ENCODE data around the gene PSTPIP1. TPM values are rescaled to one million over a fixed set of nuclear protein-coding genes. Genes with fewer than 3 reads are reported as not detected.

PSTPIP1 gene
- total and polyA plus RNA-seq, 2 of the 13 experiments (the other 11 are each of a cell fraction or from before 2014, with no cell fraction given), result 4.4 to 8.7 TPM

- TF ChIP-seq NR2C2 (CRISPR knock-in tag; IDR thresholded peaks at IDR 0.05; ENCODE audit: borderline replicate concordance) (no peak), MXD4 (CRISPR knock-in tag; IDR thresholded peaks at IDR 0.05) (peak; percentile 34; the same call in 1 of the 2 replicates), SIN3A (IDR thresholded peaks at IDR 0.05; ENCODE audit: borderline replicate concordance, low read depth, low read length) (0 out of 2 replicates have a peak, but pooled peaks have one; percentile 28), HOXA3 (CRISPR knock-in tag; IDR thresholded peaks at IDR 0.05) (peak; percentile 57; the same call in 1 of the 2 replicates), SMAD9 (CRISPR knock-in tag; IDR thresholded peaks at IDR 0.05) (no peak), NCOA2 (CRISPR knock-in tag; IDR thresholded peaks at IDR 0.05) (peak; percentile 13; the same call in 1 of the 2 replicates), BRCA1 (CRISPR knock-in tag; IDR thresholded peaks at IDR 0.05) (no peak), ZNF556 (CRISPR knock-in tag; IDR thresholded peaks at IDR 0.05; ENCODE audit: borderline replicate concordance) (peak; percentile 53; the same call in 1 of the 2 replicates), JARID2 (CRISPR knock-in tag; IDR thresholded peaks at IDR 0.05; ENCODE audit: insufficient replicate concordance) (no peak), KDM2A (CRISPR knock-in tag; IDR thresholded peaks at IDR 0.05; ENCODE audit: borderline replicate concordance, low read depth) (peak; percentile 31; the same call in 1 of the 2 replicates), ZNF205 (CRISPR knock-in tag; IDR thresholded peaks at IDR 0.05) (no peak), MEF2D (CRISPR knock-in tag; IDR thresholded peaks at IDR 0.05) (no peak), SP2 (CRISPR knock-in tag; IDR thresholded peaks at IDR 0.05) (peak; percentile 75), PHF8 (CRISPR knock-in tag; IDR thresholded peaks at IDR 0.05) (peak; percentile 84), CSRNP1 (CRISPR knock-in tag; IDR thresholded peaks at IDR 0.05) (no peak), RFXANK (CRISPR knock-in tag; IDR thresholded peaks at IDR 0.05) (0 out of 2 replicates have a peak, but pooled peaks have one; percentile 74), KLF15 (CRISPR knock-in tag; IDR thresholded peaks at IDR 0.05; ENCODE audit: borderline replicate concordance) (no peak), ATF3 (CRISPR knock-in tag; IDR thresholded peaks at IDR 0.05) (peak; percentile 43), ZNF564 (CRISPR knock-in tag; IDR thresholded peaks at IDR 0.05) (no peak), ZNF770 (CRISPR knock-in tag; IDR thresholded peaks at IDR 0.05) (peak; percentile 84)
- TF ChIP-seq, protein P1, sequence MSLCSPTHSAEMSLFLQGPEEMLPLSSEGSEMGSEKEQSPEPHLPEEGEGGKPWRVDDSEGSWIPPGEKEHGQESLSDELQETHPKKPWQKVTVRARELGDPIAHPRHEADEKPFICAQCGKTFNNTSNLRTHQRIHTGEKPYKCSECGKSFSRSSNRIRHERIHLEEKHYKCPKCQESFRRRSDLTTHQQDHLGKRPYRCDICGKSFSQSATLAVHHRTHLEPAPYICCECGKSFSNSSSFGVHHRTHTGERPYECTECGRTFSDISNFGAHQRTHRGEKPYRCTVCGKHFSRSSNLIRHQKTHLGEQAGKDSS (CRISPR knock-in tag; IDR thresholded peaks at IDR 0.05; ENCODE audit: borderline replicate concordance, low read depth), result no peak
- TF ChIP-seq, protein P2, sequence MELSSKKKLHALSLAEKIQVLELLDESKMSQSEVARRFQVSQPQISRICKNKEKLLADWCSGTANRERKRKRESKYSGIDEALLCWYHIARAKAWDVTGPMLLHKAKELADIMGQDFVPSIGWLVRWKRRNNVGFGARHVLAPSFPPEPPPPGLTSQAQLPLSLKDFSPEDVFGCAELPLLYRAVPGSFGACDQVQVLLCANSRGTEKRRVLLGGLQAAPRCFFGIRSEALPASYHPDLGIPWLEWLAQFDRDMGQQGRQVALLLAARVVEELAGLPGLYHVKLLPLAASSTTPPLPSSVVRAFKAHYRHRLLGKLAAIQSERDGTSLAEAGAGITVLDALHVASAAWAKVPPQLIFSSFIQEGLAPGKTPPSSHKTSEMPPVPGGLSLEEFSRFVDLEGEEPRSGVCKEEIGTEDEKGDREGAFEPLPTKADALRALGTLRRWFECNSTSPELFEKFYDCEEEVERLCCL (CRISPR knock-in tag; IDR thresholded peaks at IDR 0.05; ENCODE audit: borderline replicate concordance), result no peak
- TF ChIP-seq, protein P3, sequence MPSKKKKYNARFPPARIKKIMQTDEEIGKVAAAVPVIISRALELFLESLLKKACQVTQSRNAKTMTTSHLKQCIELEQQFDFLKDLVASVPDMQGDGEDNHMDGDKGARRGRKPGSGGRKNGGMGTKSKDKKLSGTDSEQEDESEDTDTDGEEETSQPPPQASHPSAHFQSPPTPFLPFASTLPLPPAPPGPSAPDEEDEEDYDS (CRISPR knock-in tag; IDR thresholded peaks at IDR 0.05), result peak; percentile 72; the same call in 1 of the 2 replicates
Measured at GRCh38 chr15:77070495-77071304, 75.8 kb downstream of the PSTPIP1 start, which contains the start of gene TSPAN3 (continued).

Data from HepG2 (cell line).